Smooth muscle cell (in vitro differentiated cells): ENCODE results near the gene PSMA2. TPM values are rescaled to one million over a fixed set of nuclear protein-coding genes. Genes with fewer than 3 reads are reported as not detected.

ENCODE experiments used
- DNase-seq: peaks from one replicate; lab custom pipeline; 2025; ENCODE audit not compliant: unreplicated experiment; lab: John Stamatoyannopoulos, UW
- H2AFZ ChIP-seq: fragments of 200-600 bp; sonication (generic); 2 replicates; pipeline ENCODE4 v1.6.0; 2016; ENCODE audit warnings: antibody characterized with exemption, low read depth, mild to moderate bottlenecking
- H3F3A ChIP-seq: fragments of 200-600 bp; sonication (generic); 2 replicates; pipeline ENCODE4 v1.6.0; 2017; ENCODE audit warnings: antibody characterized with exemption, low read depth
- H3K27ac ChIP-seq: fragments of 200-600 bp; sonication (generic); 2 replicates; pipeline ENCODE4 v1.5.1; 2016; ENCODE audit warnings: low read depth, mild to moderate bottlenecking
- H3K27me3 ChIP-seq: fragments of 200-600 bp; sonication (generic); 2 replicates; pipeline ENCODE4 v1.6.1; 2016; ENCODE audit warnings: low read depth, mild to moderate bottlenecking
- H3K36me3 ChIP-seq: fragments of 200-600 bp; sonication (generic); 2 replicates; pipeline ENCODE4 v1.5.1; 2016; ENCODE audit warnings: low read depth
- H3K4me1 ChIP-seq: fragments of 200-600 bp; sonication (generic); 2 replicates; pipeline ENCODE4 v1.5.1; 2016; ENCODE audit warnings: low read depth
- H3K4me2 ChIP-seq: fragments of 200-600 bp; sonication (generic); 2 replicates; pipeline ENCODE4 v1.6.0; 2016; ENCODE audit warnings: mild to moderate bottlenecking
- H3K4me3 ChIP-seq: fragments of 200-600 bp; sonication (generic); 2 replicates; pipeline ENCODE4 v1.5.1; 2016; ENCODE audit warnings: mild to moderate bottlenecking
- H3K79me2 ChIP-seq: fragments of 200-600 bp; sonication (generic); 2 replicates; pipeline ENCODE4 v1.6.0; 2016; ENCODE audit warnings: low read depth, mild to moderate bottlenecking
- H3K9ac ChIP-seq: fragments of 200-600 bp; sonication (generic); 2 replicates; pipeline ENCODE4 v1.6.0; 2016; ENCODE audit warnings: low read depth
- H3K9me3 ChIP-seq: fragments of 200-600 bp; sonication (generic); replicated peaks from 2 replicates; pipeline ENCODE4 v1.5.1; 2016; ENCODE audit warnings: low read depth
- H4K20me1 ChIP-seq: fragments of 200-600 bp; sonication (generic); 2 replicates; pipeline ENCODE4 v1.6.0; 2016; ENCODE audit warnings: low read depth
- WGBS: methylation state at CpG from one replicate; pipeline ENCODE4 v1.1.7; 2016; ENCODE audit warnings: low lambda C conversion rate; 5-methylcytosine and 5-hydroxymethylcytosine counted together
- polyA plus RNA-seq: library from polyadenylated mRNA; unstranded; fragments of >200 nt; fragmentation: Nextera tagmentation; extraction: Ambion mirVana; gene quantifications from 2 replicates; pipeline ENCODE4 v1.2.1, GENCODE V29; 2016
- total RNA-seq: library from RNA; depleted of rRNA; stranded (reverse); fragments of >200 nt; gene quantifications from 2 replicates; pipeline ENCODE4 v1.2.3, GENCODE V29; 2014
- TF ChIP-seq, protein P1 (sequence below): fragments of 200-600 bp; sonication (generic); IDR thresholded peaks from 2 replicates; pipeline ENCODE4 v1.5.1; 2017; ENCODE audit warnings: borderline replicate concordance, mild to moderate bottlenecking, antibody characterized with exemption; ENCODE audit not compliant: insufficient read depth, poor library complexity, severe bottlenecking

Gene PSMA2
- total and polyA plus RNA-seq, 2 experiments from 2014 or later: 178 to 246 TPM

- WGBS: 80% methylated on average over 4 of the region's 4 CpGs
Observed at GRCh38 chr7:42953994-42954393, 22.0 kb upstream of the PSMA2 start.

GRCh38 chr7:42952328-42952727 is 20.4 kb upstream of the PSMA2 start:
- Histone ChIP-seq H3K9me3 (peaks cover 6% of the 10 kb centered on the region), H3K79me2 (no peaks in the 10 kb centered on the region)
- TF ChIP-seq, protein P1, sequence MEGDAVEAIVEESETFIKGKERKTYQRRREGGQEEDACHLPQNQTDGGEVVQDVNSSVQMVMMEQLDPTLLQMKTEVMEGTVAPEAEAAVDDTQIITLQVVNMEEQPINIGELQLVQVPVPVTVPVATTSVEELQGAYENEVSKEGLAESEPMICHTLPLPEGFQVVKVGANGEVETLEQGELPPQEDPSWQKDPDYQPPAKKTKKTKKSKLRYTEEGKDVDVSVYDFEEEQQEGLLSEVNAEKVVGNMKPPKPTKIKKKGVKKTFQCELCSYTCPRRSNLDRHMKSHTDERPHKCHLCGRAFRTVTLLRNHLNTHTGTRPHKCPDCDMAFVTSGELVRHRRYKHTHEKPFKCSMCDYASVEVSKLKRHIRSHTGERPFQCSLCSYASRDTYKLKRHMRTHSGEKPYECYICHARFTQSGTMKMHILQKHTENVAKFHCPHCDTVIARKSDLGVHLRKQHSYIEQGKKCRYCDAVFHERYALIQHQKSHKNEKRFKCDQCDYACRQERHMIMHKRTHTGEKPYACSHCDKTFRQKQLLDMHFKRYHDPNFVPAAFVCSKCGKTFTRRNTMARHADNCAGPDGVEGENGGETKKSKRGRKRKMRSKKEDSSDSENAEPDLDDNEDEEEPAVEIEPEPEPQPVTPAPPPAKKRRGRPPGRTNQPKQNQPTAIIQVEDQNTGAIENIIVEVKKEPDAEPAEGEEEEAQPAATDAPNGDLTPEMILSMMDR: no peak

More at GRCh38 chr7:42953994-42954393, 22.0 kb upstream of the PSMA2 start:
- Histone ChIP-seq H3K27ac (no peak overlapping the region), H3K4me1 (no peaks in the 10 kb centered on the region), H3K9me3 (peaks cover 6% of the 10 kb centered on the region), H3K4me2 (no peak overlapping the region), H3K27me3 (no peaks in the 10 kb centered on the region), H3K9ac (no peak overlapping the region), H2AFZ (no peak overlapping the region), H4K20me1 (no peaks in the 10 kb centered on the region), H3K4me3 (no peak overlapping the region), H3F3A (no peaks in the 10 kb centered on the region), H3K79me2 (no peaks in the 10 kb centered on the region), H3K36me3 (no peaks in the 10 kb centered on the region)
- DNase-seq: no peak
- TF ChIP-seq, protein P1: no peak

DNA sequence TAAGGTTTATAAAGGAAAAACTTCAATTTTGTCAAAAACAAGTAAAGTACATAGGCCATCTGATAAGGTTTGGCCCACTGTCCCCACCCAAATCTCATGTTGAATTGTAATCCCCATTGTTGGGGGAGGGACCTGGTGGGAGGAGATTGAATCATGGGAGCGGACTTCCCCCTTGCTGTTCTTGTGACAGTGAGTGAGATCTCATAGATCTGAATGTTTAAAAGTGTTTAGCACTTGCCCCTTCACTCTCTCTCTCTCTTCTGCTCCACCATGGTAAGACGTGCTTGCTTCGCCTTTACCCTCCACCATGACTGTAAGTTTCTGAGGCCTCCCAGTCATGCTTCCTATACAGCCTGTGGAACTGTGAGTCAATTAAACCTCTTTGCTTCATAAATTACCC is 18.4 kb upstream of the PSMA2 start:
- Histone ChIP-seq H3F3A (no peaks in the 10 kb centered on the region), H3K9ac (no peak overlapping the region), H3K27ac (no peak overlapping the region), H3K4me1 (no peaks in the 10 kb centered on the region), H3K79me2 (no peaks in the 10 kb centered on the region), H3K4me2 (no peak overlapping the region), H2AFZ (no peak overlapping the region), H4K20me1 (no peaks in the 10 kb centered on the region), H3K27me3 (no peaks in the 10 kb centered on the region), H3K4me3 (no peak overlapping the region), H3K9me3 (no peaks in the 10 kb centered on the region), H3K36me3 (no peaks in the 10 kb centered on the region)
- no peak for DNase-seq
- 75% methylated on average over 3 of the region's 3 CpGs for WGBS
- TF ChIP-seq, protein P1: no peak

More at GRCh38 chr7:42952328-42952727, 20.4 kb upstream of the PSMA2 start:
- Histone ChIP-seq H3K27ac (no peak overlapping the region), H3K9ac (no peak overlapping the region), H3F3A (no peaks in the 10 kb centered on the region), H4K20me1 (no peaks in the 10 kb centered on the region), H2AFZ (no peak overlapping the region), H3K27me3 (no peaks in the 10 kb centered on the region), H3K4me2 (no peak overlapping the region), H3K4me1 (no peaks in the 10 kb centered on the region), H3K36me3 (no peaks in the 10 kb centered on the region), H3K4me3 (no peak overlapping the region)
- DNase-seq: no peak
- WGBS: 87% methylated on average over 4 of the region's 4 CpGs

DNA sequence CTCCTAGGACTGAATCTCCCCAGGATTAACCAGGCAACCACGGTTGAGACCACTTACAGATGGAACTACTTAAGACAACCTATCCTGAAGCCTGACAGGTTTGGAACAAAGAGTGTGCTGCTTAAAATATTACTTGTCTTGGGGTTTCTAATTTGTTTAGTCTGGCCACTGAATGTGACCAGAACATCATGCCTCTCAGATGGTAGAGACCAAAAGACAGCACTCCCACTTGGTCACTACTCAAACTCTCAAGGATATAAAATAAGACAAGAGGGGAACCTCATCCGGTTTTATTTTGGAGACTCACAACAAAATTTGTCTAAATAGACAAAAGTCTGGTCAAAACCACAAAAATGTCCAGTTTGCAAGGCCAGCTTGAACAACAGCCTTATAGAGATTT is 15.5 kb upstream of the PSMA2 start:
- Histone ChIP-seq H3K9me3 (no peaks in the 10 kb centered on the region), H4K20me1 (no peaks in the 10 kb centered on the region), H3K4me2 (no peak overlapping the region), H3K79me2 (no peaks in the 10 kb centered on the region), H3K4me3 (no peak overlapping the region), H3K9ac (no peak overlapping the region), H3K36me3 (no peaks in the 10 kb centered on the region), H3K4me1 (no peaks in the 10 kb centered on the region), H3K27ac (peak overlapping the region; percentile 6), H3K27me3 (no peaks in the 10 kb centered on the region), H2AFZ (no peak overlapping the region), H3F3A (no peaks in the 10 kb centered on the region)
- 50% methylated on average over 2 of the region's 2 CpGs for WGBS
- TF ChIP-seq, protein P1: no peak
- DNase-seq: no peak
